Measurements from ENCODE around the gene NNMT.

The NNMT gene

DNA sequence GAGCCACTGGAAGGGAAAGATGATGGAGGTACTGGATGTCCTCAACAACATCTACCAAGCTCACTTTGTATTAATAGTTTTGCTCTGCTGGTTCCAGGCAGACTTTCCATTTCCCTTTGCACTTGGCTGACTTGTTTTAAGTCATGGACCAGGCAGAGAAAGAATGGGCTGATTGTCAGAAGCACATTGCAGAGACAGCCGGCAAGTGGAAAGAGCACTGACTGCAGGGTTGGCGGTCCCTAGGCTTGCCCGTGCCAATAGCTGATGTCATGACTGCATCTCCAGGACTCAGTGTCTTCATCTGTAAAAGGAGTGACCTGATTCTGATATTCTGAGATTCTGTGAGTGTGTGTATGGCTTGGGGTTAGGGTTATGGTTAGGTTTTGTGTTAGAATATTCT lies 20.9 kb upstream of the NNMT start:
- H3K27me3 ChIP-seq (replicated peaks; ENCODE audit: insufficient read depth, low read length) = no peaks in the 10 kb centered on the region

DNA sequence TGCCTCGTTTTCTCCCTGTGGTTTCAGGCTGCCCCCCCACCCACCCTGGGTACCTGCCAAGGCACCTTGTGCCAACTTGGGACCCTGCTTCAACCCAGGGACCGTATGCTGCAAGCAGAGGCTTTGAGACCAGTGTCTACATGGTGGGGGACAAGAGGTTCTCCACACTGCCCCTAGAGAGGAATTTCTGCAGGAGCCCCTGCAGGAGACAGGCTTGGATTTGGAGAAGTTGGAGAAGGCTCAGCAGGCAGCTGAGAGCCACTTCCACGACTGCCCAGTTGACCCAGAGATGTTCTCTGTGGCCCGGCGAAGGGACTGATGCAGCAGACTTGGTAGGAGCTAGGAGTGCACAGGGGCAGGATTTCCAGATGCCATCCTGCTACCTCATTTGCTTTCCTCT lies 20.1 kb upstream of the NNMT start:
- Histone ChIP-seq H3K9me3 (replicated peaks; ENCODE audit: insufficient read depth, low read length) (no peaks in the 10 kb centered on the region), H3K27ac (ENCODE audit: low read length) (no peak overlapping the region), H3K27me3 (replicated peaks; ENCODE audit: insufficient read depth, low read length) (no peaks in the 10 kb centered on the region), H3K36me3 (replicated peaks; ENCODE audit: insufficient read depth, low read length) (no peaks in the 10 kb centered on the region), H3K9me2 (replicated peaks; ENCODE audit: insufficient read depth, low read length) (no peaks in the 10 kb centered on the region), H4K20me1 (ENCODE audit: insufficient read depth, low read length) (no peaks in the 10 kb centered on the region), H3K4me3 (ENCODE audit: low read length) (no peak overlapping the region), H3K9ac (ENCODE audit: low read length) (no peak overlapping the region), H2AFZ (ENCODE audit: low read length) (no peak overlapping the region), H3K79me2 (ENCODE audit: low read length) (no peaks in the 10 kb centered on the region), H3K4me1 (ENCODE audit: low read length) (no peaks in the 10 kb centered on the region), H3K4me2 (ENCODE audit: low read depth, low read length) (no peak overlapping the region), H3F3A (ENCODE audit: insufficient read depth, low read length) (no peaks in the 10 kb centered on the region)
- TF ChIP-seq EZH2phosphoT487 (IDR thresholded peaks at IDR 0.05; ENCODE audit: low read length) = no peak
- DNase-seq = no peak

More for the DNA sequence above, 20.9 kb upstream of the NNMT start:
- no peaks in the 10 kb centered on the region for H3K79me2 ChIP-seq (ENCODE audit: low read length)
- H3K4me1 ChIP-seq (ENCODE audit: low read length) = no peaks in the 10 kb centered on the region
- DNase-seq = no peak
- no peak overlapping the region for H2AFZ ChIP-seq (ENCODE audit: low read length)
- H3K9ac ChIP-seq (ENCODE audit: low read length) = no peak overlapping the region
- TF ChIP-seq EZH2phosphoT487 (IDR thresholded peaks at IDR 0.05; ENCODE audit: low read length) (no peak), EZH2 (optimal IDR thresholded peaks at IDR 0.05; ENCODE audit: low read depth, low read length) (no peak)
- TF ChIP-seq, protein P1, sequence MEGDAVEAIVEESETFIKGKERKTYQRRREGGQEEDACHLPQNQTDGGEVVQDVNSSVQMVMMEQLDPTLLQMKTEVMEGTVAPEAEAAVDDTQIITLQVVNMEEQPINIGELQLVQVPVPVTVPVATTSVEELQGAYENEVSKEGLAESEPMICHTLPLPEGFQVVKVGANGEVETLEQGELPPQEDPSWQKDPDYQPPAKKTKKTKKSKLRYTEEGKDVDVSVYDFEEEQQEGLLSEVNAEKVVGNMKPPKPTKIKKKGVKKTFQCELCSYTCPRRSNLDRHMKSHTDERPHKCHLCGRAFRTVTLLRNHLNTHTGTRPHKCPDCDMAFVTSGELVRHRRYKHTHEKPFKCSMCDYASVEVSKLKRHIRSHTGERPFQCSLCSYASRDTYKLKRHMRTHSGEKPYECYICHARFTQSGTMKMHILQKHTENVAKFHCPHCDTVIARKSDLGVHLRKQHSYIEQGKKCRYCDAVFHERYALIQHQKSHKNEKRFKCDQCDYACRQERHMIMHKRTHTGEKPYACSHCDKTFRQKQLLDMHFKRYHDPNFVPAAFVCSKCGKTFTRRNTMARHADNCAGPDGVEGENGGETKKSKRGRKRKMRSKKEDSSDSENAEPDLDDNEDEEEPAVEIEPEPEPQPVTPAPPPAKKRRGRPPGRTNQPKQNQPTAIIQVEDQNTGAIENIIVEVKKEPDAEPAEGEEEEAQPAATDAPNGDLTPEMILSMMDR (IDR thresholded peaks at IDR 0.05; ENCODE audit: low read length) = no peak
- H3F3A ChIP-seq (ENCODE audit: insufficient read depth, low read length) = no peaks in the 10 kb centered on the region
- no peak overlapping the region for H3K4me3 ChIP-seq (ENCODE audit: low read length)
- no peaks in the 10 kb centered on the region for H3K9me2 ChIP-seq (replicated peaks; ENCODE audit: insufficient read depth, low read length)
- H4K20me1 ChIP-seq (ENCODE audit: insufficient read depth, low read length) = no peaks in the 10 kb centered on the region
- H3K9me3 ChIP-seq (replicated peaks; ENCODE audit: insufficient read depth, low read length) = no peaks in the 10 kb centered on the region
- H3K36me3 ChIP-seq (replicated peaks; ENCODE audit: insufficient read depth, low read length) = no peaks in the 10 kb centered on the region
- no peak overlapping the region for H3K27ac ChIP-seq (ENCODE audit: low read length)
- H3K4me2 ChIP-seq (ENCODE audit: low read depth, low read length) = no peak overlapping the region

DNA sequence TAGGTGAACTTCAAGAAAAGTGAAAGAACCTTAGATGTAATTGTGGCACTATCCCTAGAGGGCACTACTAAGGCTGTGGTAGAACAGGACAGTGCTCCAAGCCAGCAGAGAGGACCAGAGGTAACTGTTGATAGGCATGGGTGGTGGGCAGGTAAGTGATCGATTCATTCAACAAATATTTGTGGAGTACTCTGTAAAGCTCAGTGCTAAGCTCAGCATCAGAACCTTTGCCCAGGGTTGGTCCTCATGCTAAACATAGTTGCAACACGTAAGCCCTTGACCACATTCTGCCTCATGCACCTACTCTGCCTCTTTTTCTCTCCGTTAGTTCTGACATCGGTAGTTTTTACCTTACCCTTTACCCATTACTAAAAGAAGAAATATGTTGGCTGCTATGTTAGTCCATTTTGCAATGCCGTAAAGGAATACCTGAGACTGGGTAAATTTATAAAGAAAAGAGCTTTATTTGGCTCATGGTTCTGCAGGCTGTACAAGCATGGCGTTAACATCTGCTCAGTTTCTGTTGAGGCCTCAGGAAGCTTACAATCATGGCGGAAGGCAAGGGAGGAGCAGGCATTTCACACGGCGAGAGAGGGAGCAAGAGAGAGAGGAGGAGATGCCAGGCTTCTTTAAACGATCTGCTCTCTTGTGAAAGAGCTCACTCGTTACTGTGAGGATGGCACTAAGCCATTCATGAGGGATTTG lies 18.4 kb upstream of the NNMT start:
- no peaks in the 10 kb centered on the region for H3K36me3 ChIP-seq (replicated peaks; ENCODE audit: insufficient read depth, low read length)
- TF ChIP-seq, protein P1 (IDR thresholded peaks at IDR 0.05; ENCODE audit: low read length) = no peak
- TF ChIP-seq EZH2phosphoT487 (IDR thresholded peaks at IDR 0.05; ENCODE audit: low read length) = no peak
- no peak for TF ChIP-seq EZH2 (optimal IDR thresholded peaks at IDR 0.05; ENCODE audit: low read depth, low read length)
- no peaks in the 10 kb centered on the region for H3K27me3 ChIP-seq (replicated peaks; ENCODE audit: insufficient read depth, low read length)
- no peak overlapping the region for H3K4me2 ChIP-seq (ENCODE audit: low read depth, low read length)
- H3K4me3 ChIP-seq (ENCODE audit: low read length) = no peak overlapping the region
- no peaks in the 10 kb centered on the region for H3K9me2 ChIP-seq (replicated peaks; ENCODE audit: insufficient read depth, low read length)
- no peak overlapping the region for H3K9ac ChIP-seq (ENCODE audit: low read length)
- no peak overlapping the region for H3K27ac ChIP-seq (ENCODE audit: low read length)
- no peaks in the 10 kb centered on the region for H3K79me2 ChIP-seq (ENCODE audit: low read length)
- H3K9me3 ChIP-seq (replicated peaks; ENCODE audit: insufficient read depth, low read length) = no peaks in the 10 kb centered on the region
- no peak for DNase-seq
- H3F3A ChIP-seq (ENCODE audit: insufficient read depth, low read length) = no peaks in the 10 kb centered on the region
- no peak overlapping the region for H2AFZ ChIP-seq (ENCODE audit: low read length)
- H3K4me1 ChIP-seq (ENCODE audit: low read length) = no peaks in the 10 kb centered on the region
- H4K20me1 ChIP-seq (ENCODE audit: insufficient read depth, low read length) = no peaks in the 10 kb centered on the region

DNA sequence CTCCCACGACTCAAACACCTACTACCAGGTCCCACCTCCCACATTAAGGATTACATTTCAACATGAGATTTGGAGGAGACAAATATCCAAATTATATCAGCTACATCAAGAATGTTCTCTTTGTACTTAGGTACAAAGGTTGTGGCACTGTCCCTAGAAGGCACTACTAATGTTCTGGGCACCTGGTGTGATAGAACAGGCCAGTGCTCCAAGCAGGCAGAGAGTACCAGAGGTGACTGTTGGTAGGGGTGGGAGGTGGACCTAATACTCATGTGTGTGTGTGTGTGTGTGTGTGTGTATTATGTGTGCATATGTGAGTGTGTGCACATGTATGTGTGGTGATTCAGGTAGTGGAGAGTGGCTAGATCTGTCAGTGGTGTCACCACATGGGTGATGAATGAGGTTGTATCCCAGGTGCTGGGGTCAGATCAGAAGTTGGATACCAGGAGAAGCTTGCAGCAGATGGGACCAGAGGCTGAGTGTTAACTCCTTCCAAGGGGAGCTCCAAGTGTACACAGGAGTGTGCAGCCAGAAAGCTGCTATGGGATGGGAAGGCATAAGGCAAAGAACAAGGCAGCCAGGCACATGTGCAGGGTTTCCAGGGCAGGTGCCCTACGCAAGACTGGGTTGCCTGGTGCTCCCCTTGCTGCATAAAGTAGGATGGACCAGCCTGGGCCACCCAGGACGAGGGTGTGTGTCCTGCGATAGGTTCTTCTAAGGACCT lies 17.7 kb upstream of the NNMT start:
- no peak for DNase-seq
- Histone ChIP-seq H3K36me3 (replicated peaks; ENCODE audit: insufficient read depth, low read length) (no peaks in the 10 kb centered on the region), H3K4me1 (ENCODE audit: low read length) (no peaks in the 10 kb centered on the region), H3K27me3 (replicated peaks; ENCODE audit: insufficient read depth, low read length) (no peaks in the 10 kb centered on the region), H3K79me2 (ENCODE audit: low read length) (no peaks in the 10 kb centered on the region), H3K4me2 (ENCODE audit: low read depth, low read length) (no peak overlapping the region), H3K9ac (ENCODE audit: low read length) (no peak overlapping the region), H3K27ac (ENCODE audit: low read length) (no peak overlapping the region), H3K4me3 (ENCODE audit: low read length) (no peak overlapping the region), H3K9me2 (replicated peaks; ENCODE audit: insufficient read depth, low read length) (no peaks in the 10 kb centered on the region), H2AFZ (ENCODE audit: low read length) (no peak overlapping the region), H3F3A (ENCODE audit: insufficient read depth, low read length) (no peaks in the 10 kb centered on the region), H3K9me3 (replicated peaks; ENCODE audit: insufficient read depth, low read length) (no peaks in the 10 kb centered on the region), H4K20me1 (ENCODE audit: insufficient read depth, low read length) (no peaks in the 10 kb centered on the region)
- TF ChIP-seq, protein P1 (IDR thresholded peaks at IDR 0.05; ENCODE audit: low read length) = no peak
- no peak for TF ChIP-seq EZH2phosphoT487 (IDR thresholded peaks at IDR 0.05; ENCODE audit: low read length)
- TF ChIP-seq EZH2 (optimal IDR thresholded peaks at IDR 0.05; ENCODE audit: low read depth, low read length) = no peak
